ENCODE measurements around the gene PLS3. TPM values are rescaled to one million over a fixed set of nuclear protein-coding genes. Genes with fewer than 3 reads are reported as not detected.

Gene PLS3
- total and polyA plus RNA-seq, 11 donors: 17.5 to 61.8 (median 36.6) TPM

- Histone ChIP-seq H3K4me3 (no peak overlapping the region), H3K27ac (no peak overlapping the region), H3K27me3 (peaks cover 0 to 13% (median 0%) of the 10 kb centered on the region in 9 donors), H3K9me3 (no peaks in the 10 kb centered on the region), H3K36me3 (no peaks in the 10 kb centered on the region), H3K4me1 (no peaks in the 10 kb centered on the region)
- no peak for TF ChIP-seq POLR2A (IDR thresholded peaks at IDR 0.05)
- TF ChIP-seq, protein P1, sequence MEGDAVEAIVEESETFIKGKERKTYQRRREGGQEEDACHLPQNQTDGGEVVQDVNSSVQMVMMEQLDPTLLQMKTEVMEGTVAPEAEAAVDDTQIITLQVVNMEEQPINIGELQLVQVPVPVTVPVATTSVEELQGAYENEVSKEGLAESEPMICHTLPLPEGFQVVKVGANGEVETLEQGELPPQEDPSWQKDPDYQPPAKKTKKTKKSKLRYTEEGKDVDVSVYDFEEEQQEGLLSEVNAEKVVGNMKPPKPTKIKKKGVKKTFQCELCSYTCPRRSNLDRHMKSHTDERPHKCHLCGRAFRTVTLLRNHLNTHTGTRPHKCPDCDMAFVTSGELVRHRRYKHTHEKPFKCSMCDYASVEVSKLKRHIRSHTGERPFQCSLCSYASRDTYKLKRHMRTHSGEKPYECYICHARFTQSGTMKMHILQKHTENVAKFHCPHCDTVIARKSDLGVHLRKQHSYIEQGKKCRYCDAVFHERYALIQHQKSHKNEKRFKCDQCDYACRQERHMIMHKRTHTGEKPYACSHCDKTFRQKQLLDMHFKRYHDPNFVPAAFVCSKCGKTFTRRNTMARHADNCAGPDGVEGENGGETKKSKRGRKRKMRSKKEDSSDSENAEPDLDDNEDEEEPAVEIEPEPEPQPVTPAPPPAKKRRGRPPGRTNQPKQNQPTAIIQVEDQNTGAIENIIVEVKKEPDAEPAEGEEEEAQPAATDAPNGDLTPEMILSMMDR (IDR thresholded peaks at IDR 0.05): no peak
- 83 to 96% (median 93%) methylated on average over 7 to 9 of the region's 9 CpGs for WGBS, 4 donors
- ATAC-seq: no peak
- intact Hi-C loops (cut with DNase I): no loop called here
- no peak for DNase-seq
These were observed 104.1 kb downstream of the PLS3 start for GRCh38 chrX:115665122-115665521.

DNA sequence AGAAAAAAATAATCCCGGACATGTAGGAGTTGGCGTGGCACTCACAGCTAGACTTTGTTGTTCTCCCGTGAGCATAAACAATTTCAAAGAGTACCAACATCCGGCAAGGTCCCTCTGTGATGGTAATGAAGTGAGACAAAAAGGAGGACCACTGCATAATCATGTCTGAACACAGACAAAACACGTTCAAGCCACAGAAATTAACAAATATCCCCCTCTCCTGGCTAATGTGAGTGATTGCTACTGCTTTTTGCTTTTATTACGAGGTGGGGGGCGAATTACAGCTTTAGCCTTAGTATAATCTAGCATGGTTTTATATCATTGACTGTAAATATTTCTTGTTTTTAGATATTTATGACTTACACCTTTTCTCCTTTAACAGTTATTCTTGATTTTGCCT lies 118.5 kb downstream of the PLS3 start:
- Histone ChIP-seq H3K36me3 (no peaks in the 10 kb centered on the region), H3K27me3 (peaks cover 0 to 11% (median 0%) of the 10 kb centered on the region in 9 donors), H3K4me3 (no peak overlapping the region), H3K4me1 (no peaks in the 10 kb centered on the region), H3K27ac (no peak overlapping the region), H3K9me3 (no peaks in the 10 kb centered on the region)
- WGBS, 4 donors: 11 to 20% (median 17%) methylated on average over 7 of the region's 7 CpGs
- intact Hi-C loops (cut with DNase I): loop anchor here in 1 of 10 donors (10.0 kb wide), 1 partner anchor 345 kb away; no protein-coding TSS in a partner anchor
- TF ChIP-seq POLR2A (IDR thresholded peaks at IDR 0.05): no peak
- TF ChIP-seq, protein P1 (IDR thresholded peaks at IDR 0.05): peak in 11 of 12 donors; percentile 6 to 52 (median 33)
- DNase-seq (no peak), ATAC-seq (no peak)

GRCh38 chrX:115687595-115687994 lies 126.6 kb downstream of the PLS3 start:
- Histone ChIP-seq H3K9me3 (no peaks in the 10 kb centered on the region), H3K4me3 (no peak overlapping the region), H3K27ac (no peak overlapping the region), H3K4me1 (peaks cover 0 to 5% (median 0%) of the 10 kb centered on the region in 12 donors), H3K27me3 (peaks cover 0 to 19% (median 0%) of the 10 kb centered on the region in 9 donors), H3K36me3 (no peaks in the 10 kb centered on the region)
- TF ChIP-seq, protein P1 (IDR thresholded peaks at IDR 0.05): no peak
- no peak for TF ChIP-seq POLR2A (IDR thresholded peaks at IDR 0.05)
- DNase-seq: no peak
- WGBS, 4 donors: 49 to 86% (median 54%) methylated on average over 4 of the region's 4 CpGs
- no peak for ATAC-seq
- intact Hi-C loops (cut with DNase I): loop anchor here in 3 of 10 donors (5.0 to 10.0 kb wide), 3 partner anchors 35 to 350 kb away; no protein-coding TSS in a partner anchor

GRCh38 chrX:115689931-115690330 lies 129.0 kb downstream of the PLS3 start:
- 57 to 62% (median 60%) methylated on average over 4 of the region's 4 CpGs for WGBS, 4 donors
- intact Hi-C loops (cut with DNase I): loop anchor here in 8 of 10 donors (2.0 to 10.0 kb wide), 7 partner anchors 38 to 363 kb away; no protein-coding TSS in a partner anchor
- no peak for TF ChIP-seq POLR2A (IDR thresholded peaks at IDR 0.05)
- TF ChIP-seq, protein P1 (IDR thresholded peaks at IDR 0.05): no peak
- no peaks in the 10 kb centered on the region for H3K9me3 ChIP-seq
- peak overlapping the region in 6 of 12 donors; percentile 24 to 70 (median 48) for H3K27ac ChIP-seq
- ATAC-seq (no peak), DNase-seq (no peak)
- H3K36me3 ChIP-seq: no peaks in the 10 kb centered on the region
- H3K4me3 ChIP-seq: no peak overlapping the region
- H3K4me1 ChIP-seq: peaks cover 0 to 5% (median 0%) of the 10 kb centered on the region in 12 donors
- H3K27me3 ChIP-seq: peaks cover 0 to 21% (median 0%) of the 10 kb centered on the region in 9 donors
